DND-41 (cell line): ENCODE data around the gene CRYGS.

ENCODE experiments used
- EZH2 ChIP-seq: IDR thresholded peaks from 3 replicates; pipeline ENCODE4 v1.6.1; 2012; ENCODE audit warnings: borderline replicate concordance, low read depth, mild to moderate bottlenecking, moderate library complexity, low read length, inconsistent platforms; ENCODE audit not compliant: severe bottlenecking
- TF ChIP-seq, protein P1 (sequence below): IDR thresholded peaks from 2 replicates; pipeline ENCODE4 v1.5.1; 2012; ENCODE audit warnings: borderline replicate concordance, low read length, moderate library complexity, mild to moderate bottlenecking; ENCODE audit not compliant: poor library complexity, severe bottlenecking; ENCODE audit errors: extremely low read depth

GRCh38 chr3:186530415-186530814 is 13.8 kb downstream of the CRYGS start:
- TF ChIP-seq, protein P1, sequence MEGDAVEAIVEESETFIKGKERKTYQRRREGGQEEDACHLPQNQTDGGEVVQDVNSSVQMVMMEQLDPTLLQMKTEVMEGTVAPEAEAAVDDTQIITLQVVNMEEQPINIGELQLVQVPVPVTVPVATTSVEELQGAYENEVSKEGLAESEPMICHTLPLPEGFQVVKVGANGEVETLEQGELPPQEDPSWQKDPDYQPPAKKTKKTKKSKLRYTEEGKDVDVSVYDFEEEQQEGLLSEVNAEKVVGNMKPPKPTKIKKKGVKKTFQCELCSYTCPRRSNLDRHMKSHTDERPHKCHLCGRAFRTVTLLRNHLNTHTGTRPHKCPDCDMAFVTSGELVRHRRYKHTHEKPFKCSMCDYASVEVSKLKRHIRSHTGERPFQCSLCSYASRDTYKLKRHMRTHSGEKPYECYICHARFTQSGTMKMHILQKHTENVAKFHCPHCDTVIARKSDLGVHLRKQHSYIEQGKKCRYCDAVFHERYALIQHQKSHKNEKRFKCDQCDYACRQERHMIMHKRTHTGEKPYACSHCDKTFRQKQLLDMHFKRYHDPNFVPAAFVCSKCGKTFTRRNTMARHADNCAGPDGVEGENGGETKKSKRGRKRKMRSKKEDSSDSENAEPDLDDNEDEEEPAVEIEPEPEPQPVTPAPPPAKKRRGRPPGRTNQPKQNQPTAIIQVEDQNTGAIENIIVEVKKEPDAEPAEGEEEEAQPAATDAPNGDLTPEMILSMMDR: no peak
- TF ChIP-seq EZH2: no peak
